Esophagus (tissue), 2 donors: ENCODE measurements around the gene RBMS3. TPM values are rescaled to one million over a fixed set of nuclear protein-coding genes. Genes with fewer than 3 reads are reported as not detected.

ENCODE experiments used
- H3K27ac ChIP-seq, 2 donors: one replicate each; pipeline ENCODE4 v1.5.1; 2013; ENCODE audit warnings: low read depth in 2 of 2, mild to moderate bottlenecking in 2 of 2, inconsistent platforms in 1 of 2, low read length in 1 of 2, moderate library complexity in 1 of 2
- H3K27me3 ChIP-seq, 2 donors: one replicate each; pipeline ENCODE4 v1.6.1; 2013; ENCODE audit warnings: low read length in 2 of 2, control low read depth in 1 of 2, mild to moderate bottlenecking in 1 of 2; ENCODE audit not compliant: insufficient read depth in 2 of 2, control insufficient read depth in 1 of 2
- H3K36me3 ChIP-seq, 2 donors: one replicate each; pipeline ENCODE4 v1.6.1; 2013; ENCODE audit warnings: low read length in 1 of 2; ENCODE audit not compliant: control insufficient read depth in 2 of 2, insufficient read depth in 2 of 2
- H3K4me1 ChIP-seq, 2 donors: one replicate each; pipeline ENCODE4 v1.6.1; 2013; ENCODE audit warnings: low read length in 1 of 2; ENCODE audit not compliant: control insufficient read depth in 2 of 2, insufficient read depth in 2 of 2
- H3K4me3 ChIP-seq, 2 donors: one replicate each; pipeline ENCODE4 v1.5.1; 2013; ENCODE audit warnings: low read length in 2 of 2, mild to moderate bottlenecking in 2 of 2, low read depth in 1 of 2, moderate library complexity in 1 of 2
- H3K9me3 ChIP-seq, 2 donors: one replicate each; pipeline ENCODE4 v1.6.1; 2013; ENCODE audit warnings: mild to moderate bottlenecking in 2 of 2, low read depth in 1 of 2, low read length in 1 of 2, moderate library complexity in 1 of 2; ENCODE audit not compliant: control insufficient read depth in 2 of 2, insufficient read depth in 1 of 2
- WGBS, 2 donors: extraction: QIAGEN DNeasy Blood & Tissue Kit; methylation state at CpG; one replicate each; pipeline ENCODE4 v1.1.7; 2013; 5-methylcytosine and 5-hydroxymethylcytosine counted together
- polyA plus RNA-seq, 2 donors: library from polyadenylated mRNA; stranded (reverse); fragments of 200-250 nt; gene quantifications; one replicate each; pipeline ENCODE4 v1.2.3, GENCODE V29; 2013
- donor health status: healthy with polysubstance abuse.
- donor health status: Bipolar disorder and iron deficiency.

Gene RBMS3
- polyA plus RNA-seq, 2 donors: 1.1 to 1.7 TPM

DNA sequence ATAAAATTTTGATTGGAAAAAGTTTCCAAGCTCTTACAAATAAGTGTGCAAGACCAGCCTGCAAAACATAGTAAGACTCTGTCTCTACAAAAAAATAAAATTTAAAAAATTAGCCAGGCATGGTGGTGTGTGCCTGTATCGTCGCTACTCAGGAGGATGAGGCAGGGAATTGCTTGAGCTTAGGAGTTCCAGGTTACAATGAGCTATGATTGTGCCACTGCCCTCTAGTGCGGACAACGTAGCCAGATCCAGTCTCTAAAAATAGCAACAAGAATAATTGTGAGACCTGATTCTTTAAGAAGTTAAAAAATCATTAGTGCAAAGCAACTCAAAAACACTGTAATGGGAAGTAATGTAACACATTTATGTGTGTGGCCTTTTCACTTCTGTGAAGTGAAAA, 251.6 kb downstream of the RBMS3 start:
- 75 to 78% methylated on average over 4 of the region's 4 CpGs for WGBS, 2 donors
- no peaks in the 10 kb centered on the region for H3K36me3 ChIP-seq
- no peaks in the 10 kb centered on the region for H3K27me3 ChIP-seq
- no peaks in the 10 kb centered on the region for H3K4me1 ChIP-seq
- H3K27ac ChIP-seq: no peak overlapping the region
- no peak overlapping the region for H3K4me3 ChIP-seq
- no peaks in the 10 kb centered on the region for H3K9me3 ChIP-seq

DNA sequence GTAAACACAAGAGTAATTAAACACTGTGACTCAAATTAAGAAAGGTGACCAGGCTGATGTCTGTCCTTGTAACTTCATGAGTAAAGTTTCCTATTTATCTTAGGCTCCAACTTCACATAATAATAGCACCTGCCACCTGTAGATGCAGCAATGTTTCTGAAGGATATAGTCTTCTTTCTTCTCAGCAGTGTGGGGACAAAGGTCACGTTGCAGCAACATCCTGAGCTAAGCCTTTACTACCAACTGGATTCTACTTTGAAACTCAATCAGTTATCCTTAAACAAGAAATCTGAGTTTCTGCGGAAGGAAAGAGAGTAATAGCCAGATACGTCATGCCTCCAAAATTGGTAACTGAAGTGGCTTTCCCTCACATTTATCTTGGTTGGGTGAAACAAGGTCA, 253.1 kb downstream of the RBMS3 start:
- no peaks in the 10 kb centered on the region for H3K27me3 ChIP-seq
- H3K4me1 ChIP-seq: no peaks in the 10 kb centered on the region
- H3K4me3 ChIP-seq: no peak overlapping the region
- H3K9me3 ChIP-seq: no peaks in the 10 kb centered on the region
- WGBS, 2 donors: 73 to 89% methylated on average over 3 of the region's 3 CpGs
- no peaks in the 10 kb centered on the region for H3K36me3 ChIP-seq
- H3K27ac ChIP-seq: no peak overlapping the region

DNA sequence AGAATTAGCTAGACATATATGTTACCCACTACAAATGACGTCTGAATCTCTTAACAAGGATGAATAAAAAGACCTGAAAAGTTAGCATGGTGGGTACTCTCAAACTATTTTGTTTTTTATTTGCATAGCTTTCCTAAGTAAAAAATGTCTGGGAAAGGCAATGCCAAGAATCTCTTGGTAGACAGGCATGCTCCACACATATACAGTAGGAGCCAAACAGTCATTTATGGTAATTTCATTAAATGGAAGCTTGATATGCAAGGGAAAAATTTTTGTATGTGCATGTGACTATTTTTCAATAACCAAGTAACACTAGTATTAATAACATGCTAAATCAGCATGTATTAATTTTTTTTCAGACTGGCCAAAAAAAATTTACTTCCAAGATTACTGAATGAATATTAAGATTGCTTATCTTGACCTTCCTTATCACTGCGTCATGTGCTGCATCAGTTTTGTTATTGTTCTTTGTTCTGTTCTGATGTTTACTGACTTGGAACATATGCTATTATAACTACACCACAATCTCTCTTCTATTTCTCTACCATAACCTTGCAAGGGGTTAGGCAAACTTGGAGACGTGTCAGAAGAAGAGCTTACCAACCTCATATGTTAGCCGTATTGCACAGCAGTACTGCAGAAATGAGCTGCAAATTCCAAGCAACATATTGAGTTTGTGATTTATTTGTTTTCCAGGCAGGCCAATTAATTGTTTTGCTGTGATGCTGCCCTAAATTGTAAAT, 255.3 kb downstream of the RBMS3 start:
- H3K4me3 ChIP-seq: no peak overlapping the region
- H3K4me1 ChIP-seq: no peaks in the 10 kb centered on the region
- H3K27me3 ChIP-seq: no peaks in the 10 kb centered on the region
- WGBS, 2 donors: 71 to 89% methylated on average over 4 of the region's 4 CpGs
- H3K36me3 ChIP-seq: no peaks in the 10 kb centered on the region
- no peak overlapping the region for H3K27ac ChIP-seq
- no peaks in the 10 kb centered on the region for H3K9me3 ChIP-seq

DNA sequence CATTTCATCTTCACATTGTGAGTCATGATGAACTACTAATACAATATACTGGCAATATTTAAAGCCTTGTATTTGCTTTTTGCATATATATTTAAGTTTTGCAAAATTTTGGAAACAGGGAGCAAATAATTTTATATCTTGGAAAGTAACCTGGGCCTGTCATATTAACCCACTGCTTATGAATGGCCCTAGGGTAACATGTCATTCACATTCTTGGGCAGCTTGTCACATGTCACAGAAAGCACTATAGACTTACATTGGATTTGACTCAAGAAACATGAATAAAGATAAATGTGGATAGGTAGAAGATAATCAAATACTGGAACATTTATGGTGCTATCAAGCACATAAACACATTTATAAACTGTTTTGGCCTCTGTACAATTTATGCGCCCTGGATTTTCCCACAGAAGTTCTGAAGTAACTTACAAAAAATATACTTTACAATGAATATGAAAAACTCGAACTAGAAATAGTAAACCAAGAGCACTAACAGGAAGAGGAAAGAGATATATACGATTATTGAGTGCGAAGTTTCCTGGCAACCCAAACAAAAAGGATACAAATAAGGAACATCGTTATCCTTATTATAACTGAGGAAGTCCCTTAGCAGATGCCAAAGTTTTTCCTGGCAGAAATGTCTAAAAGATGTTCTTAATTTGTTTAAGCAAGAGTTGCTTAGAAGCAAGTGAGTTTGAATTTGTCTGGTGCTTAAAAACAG, 257.2 kb downstream of the RBMS3 start:
- WGBS, 2 donors: 42 to 43% methylated on average over 5 of the region's 5 CpGs
- Histone ChIP-seq H3K9me3 (no peaks in the 10 kb centered on the region), H3K36me3 (no peaks in the 10 kb centered on the region), H3K4me3 (no peak overlapping the region), H3K27me3 (no peaks in the 10 kb centered on the region), H3K27ac (no peak overlapping the region), H3K4me1 (no peaks in the 10 kb centered on the region)

DNA sequence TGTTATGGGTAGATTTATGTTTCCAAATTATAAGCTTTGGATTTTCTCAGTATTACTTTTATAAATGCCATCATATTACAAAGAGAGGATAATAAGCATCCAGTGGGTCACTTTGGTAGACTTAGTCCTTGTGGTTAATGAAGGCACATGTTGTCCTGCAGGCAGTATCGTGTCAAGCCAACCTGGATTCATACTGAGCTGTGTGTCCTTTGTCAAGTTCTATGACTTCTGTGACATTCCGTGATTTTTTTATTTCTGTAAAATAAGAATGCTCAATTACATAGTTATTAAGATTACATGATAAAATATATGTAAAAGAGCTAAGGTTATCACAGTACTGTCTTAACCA, 257.7 kb downstream of the RBMS3 start:
- Histone ChIP-seq H3K27me3 (no peaks in the 10 kb centered on the region), H3K9me3 (no peaks in the 10 kb centered on the region), H3K4me1 (no peaks in the 10 kb centered on the region), H3K4me3 (no peak overlapping the region), H3K27ac (no peak overlapping the region), H3K36me3 (no peaks in the 10 kb centered on the region)
- 73 to 83% methylated on average over 2 of the region's 2 CpGs for WGBS, 2 donors

DNA sequence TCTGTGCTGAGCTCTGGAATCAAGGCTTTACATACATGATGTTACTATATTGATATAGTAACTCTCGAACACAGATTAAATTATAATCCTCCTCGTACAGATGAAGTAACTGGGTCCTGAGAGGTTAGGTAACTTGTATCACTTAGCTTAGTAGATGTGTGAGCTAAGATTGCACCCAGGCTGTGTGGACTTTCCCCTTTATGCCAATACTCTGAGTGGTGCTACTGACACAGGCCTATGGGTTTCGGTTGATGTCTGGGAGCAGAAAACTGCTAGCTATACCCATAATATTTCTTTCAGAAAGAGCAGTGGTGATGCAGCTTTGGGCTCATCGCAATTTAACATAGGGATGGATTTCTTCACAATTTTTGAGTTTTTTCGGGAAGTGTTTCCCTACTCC, 259.7 kb downstream of the RBMS3 start:
- Histone ChIP-seq H3K4me1 (no peaks in the 10 kb centered on the region), H3K27ac (no peak overlapping the region), H3K9me3 (no peaks in the 10 kb centered on the region), H3K27me3 (no peaks in the 10 kb centered on the region), H3K36me3 (no peaks in the 10 kb centered on the region), H3K4me3 (no peak overlapping the region)
- 90 to 93% methylated on average over 5 of the region's 5 CpGs for WGBS, 2 donors

DNA sequence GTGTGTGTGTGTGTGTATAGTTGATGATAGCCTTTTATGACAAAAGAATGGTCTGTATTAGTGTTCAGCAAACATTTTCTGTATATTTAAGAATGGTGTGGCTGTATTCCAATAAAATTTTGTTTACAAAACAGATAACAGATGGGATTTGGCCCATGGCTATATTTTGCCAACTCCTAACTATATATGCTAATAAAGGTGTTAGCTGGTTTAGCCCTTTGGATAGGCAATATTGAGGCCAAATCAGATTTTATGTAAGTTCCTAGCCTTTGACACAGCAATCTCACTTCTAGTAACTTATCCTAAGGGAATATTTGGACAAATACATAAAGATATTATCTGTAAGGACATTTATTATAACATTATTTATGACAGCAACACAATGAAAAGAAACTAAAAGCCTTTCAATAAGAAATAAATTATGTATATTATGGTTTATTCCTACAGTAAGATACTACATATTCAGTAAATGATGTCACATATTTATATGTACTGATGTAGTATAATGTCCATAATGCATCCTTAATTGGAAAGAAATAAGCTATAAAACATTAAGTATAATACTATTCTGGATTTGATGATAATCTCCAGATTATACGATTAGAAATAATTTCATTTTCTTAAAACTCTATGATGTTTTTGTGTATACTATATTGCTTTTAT, 264.0 kb downstream of the RBMS3 start:
- 92 to 94% methylated on average over 1 of the region's 1 CpG for WGBS, 2 donors

DNA sequence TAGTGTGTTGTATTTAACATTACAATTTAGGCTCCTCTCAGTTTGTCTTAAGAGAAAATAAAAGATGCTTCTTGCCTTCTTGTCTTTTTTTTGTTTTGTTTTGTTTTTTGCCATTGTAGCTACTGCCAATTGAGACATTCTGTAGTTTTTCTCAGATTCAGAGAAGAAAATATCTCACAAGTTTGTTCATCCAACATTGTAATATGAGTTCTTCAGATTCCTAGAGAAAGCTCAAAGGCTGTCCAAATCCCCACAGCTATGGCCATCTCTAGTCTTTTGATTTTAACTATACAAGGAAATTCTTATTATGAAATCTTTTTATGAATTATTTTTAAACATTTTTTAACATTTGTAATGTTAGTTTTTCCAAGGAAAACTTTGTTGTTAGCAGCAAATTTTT, 264.7 kb downstream of the RBMS3 start:
- Histone ChIP-seq H3K27me3 (no peaks in the 10 kb centered on the region), H3K9me3 (no peaks in the 10 kb centered on the region), H3K36me3 (no peaks in the 10 kb centered on the region), H3K4me3 (no peak overlapping the region), H3K27ac (no peak overlapping the region), H3K4me1 (no peaks in the 10 kb centered on the region)

More for the DNA sequence above, 264.0 kb downstream of the RBMS3 start:
- no peak overlapping the region for H3K27ac ChIP-seq
- H3K4me3 ChIP-seq: no peak overlapping the region
- H3K4me1 ChIP-seq: no peaks in the 10 kb centered on the region
- no peaks in the 10 kb centered on the region for H3K9me3 ChIP-seq
- no peaks in the 10 kb centered on the region for H3K36me3 ChIP-seq
- no peaks in the 10 kb centered on the region for H3K27me3 ChIP-seq

DNA sequence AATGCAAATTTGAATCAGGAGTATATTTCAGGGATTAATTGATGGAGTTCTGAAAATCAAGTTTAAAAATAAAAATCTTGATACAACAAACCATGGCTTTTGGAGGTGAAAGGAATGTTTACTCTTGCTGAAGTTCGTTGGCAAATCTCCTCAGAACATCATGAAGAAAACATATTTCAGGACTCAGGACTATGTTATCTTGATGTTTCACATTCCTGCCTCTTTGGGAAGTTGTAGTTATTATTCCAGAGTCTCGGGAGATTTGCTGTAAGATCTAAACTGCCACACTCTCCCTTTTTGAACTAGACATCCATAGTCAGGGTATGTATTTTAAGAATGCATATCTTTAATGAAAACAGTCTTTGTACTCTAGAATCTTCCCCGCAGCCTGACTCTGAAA, 271.2 kb downstream of the RBMS3 start:
- Histone ChIP-seq H3K4me1 (no peaks in the 10 kb centered on the region), H3K27ac (no peak overlapping the region), H3K4me3 (no peak overlapping the region), H3K36me3 (no peaks in the 10 kb centered on the region), H3K9me3 (no peaks in the 10 kb centered on the region), H3K27me3 (no peaks in the 10 kb centered on the region)
- WGBS, 2 donors: 48 to 53% methylated on average over 3 of the region's 3 CpGs
